ENCODE measurements around the gene KIZ. TPM values are rescaled to one million over a fixed set of nuclear protein-coding genes. Genes with fewer than 3 reads are reported as not detected.

Gene KIZ
- total RNA-seq, 1 experiment from 2014 or later = 43.6 TPM

GRCh38 chr20:21291026-21291425 is 165.1 kb downstream of the KIZ start (continued):
- no peak for TF ChIP-seq ATF6 (CRISPR knock-in tag; IDR thresholded peaks at IDR 0.05)

GRCh38 chr20:21294755-21295154 is 168.9 kb downstream of the KIZ start:
- Mint-ChIP-seq H3K27me3 (ENCODE audit: low read depth) (no peaks in the 10 kb centered on the region; the same call in 1 of the 2 replicates), H3K9me3 (peaks cover 8% of the 10 kb centered on the region), H3K36me3 (no peaks in the 10 kb centered on the region), H3K4me3 (no peak overlapping the region), H3K27ac (no peak overlapping the region), H3K4me1 (peaks cover 12% of the 10 kb centered on the region)
- no peak for ATAC-seq
- ChIA-PET CTCF (no interaction called here), POLR2A (interaction anchor here (1.0 kb wide), 1 partner anchor 8 kb away, joined by 3 read pairs; the partner anchor contains the start of gene XRN2)
- no peak for TF ChIP-seq OVOL2 (CRISPR knock-in tag; IDR thresholded peaks at IDR 0.05; ENCODE audit: borderline replicate concordance)
- no peak for DNase-seq (ENCODE audit: low spot score)

Other genes with a start within 250 kb of the KIZ start
- gene LINC00237, start 19.7 kb upstream of the KIZ start, total RNA-seq (2021) = 0.78 to 3.1 TPM (median 0.80 TPM) in 3 replicates
- gene XRN2, start 177.2 kb downstream of the KIZ start, total RNA-seq (2021) = 100 to 118 TPM (median 101 TPM) in 3 replicates